Heart right ventricle (tissue), 16 donors: ENCODE results near the gene FOXP2. TPM values are rescaled to one million over a fixed set of nuclear protein-coding genes. Genes with fewer than 3 reads are reported as not detected.

Source experiments
- ATAC-seq, 8 donors: fragments of 200-7000 bp; cut with Tn5 transposase; one replicate each; pipeline ENCODE4 v1.9.1; 2020; ENCODE audit warnings: mild to moderate bottlenecking in 8 of 8, moderate library complexity in 8 of 8, moderate number of reproducible peaks in 1 of 8
- DNase-seq, 2 donors: peaks; one replicate each; pipeline ENCODE4 v3.0.0-alpha.2; 2020
- H3K27ac ChIP-seq, 10 donors: fragments of 200-600 bp; sonication (generic) in 2 of 10; one replicate each; pipeline versions ENCODE4 v1.5.0 to v1.8.0; 2020 to 2022; ENCODE audit warnings: mild to moderate bottlenecking in 3 of 10
- H3K27me3 ChIP-seq, 7 donors: fragments of 200-600 bp; one replicate each; pipeline ENCODE4 v1.8.0; 2021 to 2022; ENCODE audit warnings: mild to moderate bottlenecking in 2 of 7
- H3K36me3 ChIP-seq, 9 donors: fragments of 200-600 bp; sonication (generic) in 1 of 9; one replicate each; pipeline versions ENCODE4 v1.5.0 to v1.8.0; 2020 to 2022; ENCODE audit warnings: mild to moderate bottlenecking in 2 of 9
- H3K4me1 ChIP-seq, 9 donors: fragments of 200-600 bp; sonication (generic) in 1 of 9; one replicate each; pipeline versions ENCODE4 v1.5.0 to v1.8.0; 2020 to 2022; ENCODE audit warnings: mild to moderate bottlenecking in 4 of 9
- H3K4me3 ChIP-seq, 10 donors: fragments of 200-600 bp; sonication (generic) in 2 of 10; one replicate each; pipeline versions ENCODE4 v1.5.0 to v1.8.0; 2020 to 2022; ENCODE audit warnings: mild to moderate bottlenecking in 7 of 10, moderate library complexity in 2 of 10
- H3K9me3 ChIP-seq, 11 donors: fragments of 200-600 bp in 10 of 11; sonication (generic) in 2 of 11; one replicate each; pipeline versions ENCODE4 v1.5.0 to v1.8.0; 2013 to 2022; ENCODE audit warnings: mild to moderate bottlenecking in 2 of 11, control low read depth in 1 of 11, moderate library complexity in 1 of 11
- CTCF ChIP-seq, 9 donors: fragments of 200-600 bp; sonication (generic) in 2 of 9; IDR thresholded peaks; one replicate each; pipeline versions ENCODE4 v1.5.0 to v1.8.0; 2021 to 2022; ENCODE audit warnings: antibody characterized with exemption in 9 of 9, mild to moderate bottlenecking in 5 of 9, moderate library complexity in 1 of 9
- WGBS, 2 donors: extraction: QIAGEN DNeasy Blood & Tissue Kit; methylation state at CpG; one replicate each; pipeline ENCODE4 v1.1.7; 2013; ENCODE audit warnings: inconsistent platforms in 1 of 2; 5-methylcytosine and 5-hydroxymethylcytosine counted together
- intact Hi-C, 10 donors: fragments of 100-400 bp; cut with DNase I; formaldehyde crosslinking; loops; one replicate each; pipeline versions ENCODE4 v1.11.1 to v1.14.2; 2022
- microRNA-seq, 2 donors: library from miRNA; unstranded; fragments of <30 nt; microRNA quantifications; one replicate each; pipeline ENCODE4 v1.2.0, GENCODE V29; 2021
- polyA plus RNA-seq, 2 donors: library from polyadenylated mRNA; stranded (reverse); fragments of 200-250 nt; gene quantifications; one replicate each; pipeline ENCODE4 v1.2.3, GENCODE V29; 2013
- total RNA-seq, 10 donors: library from RNA; stranded (reverse); fragmentation: NEBNext Ultra II Directional in 3 of 10; extraction: Animal tissue kit (Norgen Biotek cat#: 25700) in 3 of 10; gene quantifications; one replicate each; pipeline versions ENCODE4 v1.2.1 to v1.2.4, GENCODE V29; 2021 to 2023
- donor health status: Arrhythmogenic right ventricular cardiomyopathy.
- donor health status: ischemic (EF 13 %, LVEDD 7.1; RV severe dilation, severe dysfunction).
- donor health status: healthy with polysubstance abuse.
- donor health status: DM: no; HTN: yes; CAD: no.
- donor health status: DM: no; HTN: no; CAD: no.
- donor health status: ischemic (EF 25% LVEDD 6.9; RV normal size, moderate dysfunction).
- donor health status: ischemic (EF 25% LVEDD 5.7; RV mildly dilated, moderate dysfunction).
- donor health status: healthy.
- donor health status: DM: yes; HTN: yes; CAD: no.
- donor health status: Ischemic cardiomyopathy.
- donor health status: ischemic (EF 35%, LVEDD 5.7; RV mildly dilated, moderate dysfunction).
- donor health status: nonischemic (EF 11% LVEDD 7.7; RV severe dilation, severe dysfunction).
- donor health status: DM: yes; HTN: yes; CAD: no.
- donor health status: PGD.
- donor health status: ischemic (EF 29% LVEDD 5.4; RV normal size, mild dysfunction).
- donor health status: nonischemic (EF 23%, LVEDD 6.1; RV moderate dilation, normal function).

FOXP2 gene
- total and polyA plus RNA-seq, 12 donors = 0.16 to 4.7 (median 1.9) TPM

- no peak overlapping the region for H3K4me3 ChIP-seq
- intact Hi-C loops = loop anchor here in 1 of 10 donors (5.0 kb wide), 1 partner anchor 487 kb away; no protein-coding TSS in a partner anchor
- H3K27me3 ChIP-seq = no peaks in the 10 kb centered on the region
- H3K9me3 ChIP-seq = no peaks in the 10 kb centered on the region
- no peaks in the 10 kb centered on the region for H3K4me1 ChIP-seq
- WGBS, 2 donors = 54 to 60% methylated on average over 2 of the region's 2 CpGs
- H3K36me3 ChIP-seq = no peaks in the 10 kb centered on the region
- DNase-seq = no peak
- H3K27ac ChIP-seq = no peak overlapping the region
- TF ChIP-seq CTCF (IDR thresholded peaks at IDR 0.05) = no peak
- ATAC-seq = no peak
These were observed 325.5 kb downstream of the FOXP2 start for GRCh38 chr7:114740095-114740494.

- no peaks in the 10 kb centered on the region for H3K27me3 ChIP-seq
- WGBS, 2 donors = 89 to 91% methylated on average over 7 of the region's 7 CpGs
- H3K9me3 ChIP-seq = no peaks in the 10 kb centered on the region
- H3K4me1 ChIP-seq = no peaks in the 10 kb centered on the region
- no peak for ATAC-seq
- no peak overlapping the region for H3K4me3 ChIP-seq
- no peak overlapping the region for H3K27ac ChIP-seq
- intact Hi-C loops = loop anchor here in 1 of 10 donors (5.0 kb wide), 1 partner anchor 486 kb away; no protein-coding TSS in a partner anchor
- no peak for TF ChIP-seq CTCF (IDR thresholded peaks at IDR 0.05)
- DNase-seq = no peak
- H3K36me3 ChIP-seq = no peaks in the 10 kb centered on the region
These were observed 326.3 kb downstream of the FOXP2 start for GRCh38 chr7:114740941-114741340.

GRCh38 chr7:114741911-114742310 lies 327.3 kb downstream of the FOXP2 start:
- no peak for DNase-seq
- 91 to 94% methylated on average over 1 of the region's 1 CpG for WGBS, 2 donors

More at GRCh38 chr7:114741911-114742310, 327.3 kb downstream of the FOXP2 start:
- no peaks in the 10 kb centered on the region for H3K4me1 ChIP-seq
- H3K36me3 ChIP-seq = no peaks in the 10 kb centered on the region
- H3K27ac ChIP-seq = no peak overlapping the region
- intact Hi-C loops = loop anchor here in 1 of 10 donors (5.0 kb wide), 1 partner anchor 485 kb away; no protein-coding TSS in a partner anchor
- no peaks in the 10 kb centered on the region for H3K9me3 ChIP-seq
- no peaks in the 10 kb centered on the region for H3K27me3 ChIP-seq
- H3K4me3 ChIP-seq = no peak overlapping the region
- ATAC-seq = no peak
- TF ChIP-seq CTCF (IDR thresholded peaks at IDR 0.05) = no peak

Small RNA genes within 50 kb of the gene (microRNA-seq; reads per million reads assigned to microRNA genes)
- 0 reads per million in 2 donors for gene MIR3666
